CD4-positive, CD25-positive, alpha-beta regulatory T cell (primary cell): ENCODE data around the gene EXOC6B. TPM values are rescaled to one million over a fixed set of nuclear protein-coding genes. Genes with fewer than 3 reads are reported as not detected.

Source experiments
- ATAC-seq, 2 donors: fragments of 150-1000 bp; cut with Tn5 transposase; one replicate each; pipeline ENCODE4 v1.10.0; 2021; ENCODE audit warnings: low read depth in 2 of 2, moderate number of reproducible peaks in 2 of 2, moderate library complexity in 1 of 2
- DNase-seq, 3 donors: peaks; one replicate each; pipeline versions ENCODE4 v3.0.0 to v3.0.0-alpha.2; 2012 to 2022; ENCODE audit warnings: mixed read lengths in 1 of 3
- H3K27ac ChIP-seq: one replicate; pipeline ENCODE4 v1.7.0; 2013; ENCODE audit warnings: mild to moderate bottlenecking, low read length; ENCODE audit not compliant: insufficient read depth, poor library complexity, severe bottlenecking
- H3K27me3 ChIP-seq: one replicate; pipeline ENCODE4 v1.7.0; 2013; ENCODE audit warnings: low read length; ENCODE audit not compliant: control insufficient read depth, insufficient read depth
- H3K36me3 ChIP-seq: one replicate; pipeline ENCODE4 v1.7.0; 2013; ENCODE audit warnings: mild to moderate bottlenecking, low read length, moderate library complexity; ENCODE audit not compliant: control insufficient read depth, insufficient read depth
- H3K4me1 ChIP-seq: 2 replicates; pipeline ENCODE4 v1.7.0; 2013; ENCODE audit warnings: mild to moderate bottlenecking, low read length; ENCODE audit not compliant: insufficient read depth, control insufficient read depth, poor library complexity, severe bottlenecking
- H3K4me3 ChIP-seq: one replicate; pipeline ENCODE4 v1.7.0; 2013; ENCODE audit warnings: low read depth, mild to moderate bottlenecking, low read length, moderate library complexity
- H3K9me3 ChIP-seq, 2 experiments: 1 replicate in 1 of 2; 2 replicates in 1 of 2; pipeline ENCODE4 v1.7.0; 2013; ENCODE audit warnings: low read length in 2 of 2, mild to moderate bottlenecking in 1 of 2, moderate library complexity in 1 of 2; ENCODE audit not compliant: control insufficient read depth in 2 of 2
- H3K27ac Mint-ChIP-seq, 3 donors: one replicate each; pipeline ENCODE4 v1.8.0; 2020 to 2022; ENCODE audit warnings: mild to moderate bottlenecking in 3 of 3, mixed read lengths in 3 of 3, moderate library complexity in 2 of 3
- H3K27me3 Mint-ChIP-seq: one replicate; pipeline ENCODE4 v1.8.0; 2022; ENCODE audit warnings: mild to moderate bottlenecking, mixed read lengths
- H3K36me3 Mint-ChIP-seq: one replicate; pipeline ENCODE4 v1.8.0; 2020; ENCODE audit warnings: mixed read lengths
- H3K4me1 Mint-ChIP-seq, 4 donors: one replicate each; pipeline ENCODE4 v1.8.0; 2020 to 2022; ENCODE audit warnings: mixed read lengths in 4 of 4, mild to moderate bottlenecking in 1 of 4
- H3K4me3 Mint-ChIP-seq, 4 donors: one replicate each; pipeline ENCODE4 v1.8.0; 2020 to 2022; ENCODE audit warnings: mild to moderate bottlenecking in 4 of 4, mixed read lengths in 4 of 4, moderate library complexity in 3 of 4
- H3K9me3 Mint-ChIP-seq, 7 donors: one replicate each; pipeline ENCODE4 v1.8.0; 2020 to 2022; ENCODE audit warnings: mixed read lengths in 7 of 7, mild to moderate bottlenecking in 3 of 7, moderate library complexity in 2 of 7
- polyA plus RNA-seq, 4 donors: library from polyadenylated mRNA; unstranded; fragments of 300-500 nt; fragmentation: Illumina TruSeq; gene quantifications; one replicate each; pipeline ENCODE4 v1.2.3, GENCODE V29; 2021
- total RNA-seq: library from RNA; stranded (reverse); gene quantifications from one replicate; pipeline ENCODE4 v1.2.3, GENCODE V29; 2022

Gene EXOC6B
- total and polyA plus RNA-seq, 5 donors from 2014 or later, result 1.5 to 20.8 (median 2.1) TPM

DNA sequence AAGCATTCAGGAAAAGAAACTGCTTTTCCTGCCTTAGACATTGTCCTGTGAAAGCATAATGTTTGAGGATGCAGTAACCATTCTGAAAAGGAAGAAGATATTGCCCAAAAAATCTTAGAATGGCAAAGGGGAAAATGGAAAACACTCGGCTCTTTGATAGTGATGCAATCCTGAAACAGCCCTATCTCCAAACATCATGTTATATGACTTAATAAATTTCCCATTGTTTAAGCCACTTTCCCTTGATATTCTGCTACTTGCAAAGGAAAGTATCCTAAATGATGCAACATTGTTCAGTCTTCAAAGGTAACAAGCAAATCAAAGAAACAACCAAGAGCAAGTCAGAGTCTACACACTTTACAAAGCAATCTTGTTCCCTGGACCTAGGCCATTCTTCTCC is 78.5 kb downstream of the EXOC6B start:
- no peak for DNase-seq
- Histone ChIP-seq H3K9me3 (no peaks in the 10 kb centered on the region), H3K27ac (no peak overlapping the region), H3K4me3 (no peak overlapping the region), H3K4me1 (no peaks in the 10 kb centered on the region), H3K27me3 (no peaks in the 10 kb centered on the region), H3K36me3 (no peaks in the 10 kb centered on the region)
- Mint-ChIP-seq H3K36me3 (no peaks in the 10 kb centered on the region), H3K27ac (peak overlapping the region in 1 of 3 donors; percentile 29), H3K9me3 (no peaks in the 10 kb centered on the region), H3K27me3 (no peaks in the 10 kb centered on the region), H3K4me3 (no peak overlapping the region), H3K4me1 (no peaks in the 10 kb centered on the region)
- ATAC-seq, result no peak

DNA sequence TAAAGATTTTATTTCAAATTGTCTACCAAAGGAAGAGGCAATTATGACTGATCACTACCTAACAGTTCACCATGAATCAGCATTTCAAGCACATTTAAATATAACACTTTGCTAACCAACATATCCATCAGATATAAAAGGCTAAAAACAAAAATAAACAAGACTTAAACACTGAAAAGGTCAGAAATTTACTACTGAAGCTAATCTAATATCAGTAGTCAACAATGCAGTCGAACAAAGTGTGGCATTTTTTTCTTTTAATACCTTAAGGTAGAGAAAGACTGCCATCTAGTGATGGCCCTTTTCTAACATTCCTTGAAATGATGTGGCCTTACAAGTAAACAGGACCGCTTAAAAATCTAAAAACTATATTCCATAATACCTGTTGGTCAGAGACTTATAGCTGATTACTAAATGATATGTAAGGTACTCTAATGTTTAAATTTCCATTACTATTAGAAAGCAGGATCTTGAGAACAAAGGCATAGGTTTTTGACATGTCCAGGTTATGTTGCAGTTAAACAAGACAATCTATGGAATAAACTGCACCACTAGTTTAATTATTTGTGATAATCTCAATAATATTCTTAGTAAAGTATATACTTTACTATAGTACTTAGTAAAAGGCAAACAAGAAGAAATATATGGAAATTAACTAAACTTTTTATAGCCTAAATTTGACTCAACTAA is 80.0 kb downstream of the EXOC6B start:
- no peaks in the 10 kb centered on the region for H3K27me3 ChIP-seq
- no peaks in the 10 kb centered on the region for H3K9me3 ChIP-seq
- no peaks in the 10 kb centered on the region for H3K4me1 ChIP-seq
- H3K27ac ChIP-seq, result no peak overlapping the region
- no peaks in the 10 kb centered on the region for H3K27me3 Mint-ChIP-seq
- H3K9me3 Mint-ChIP-seq, result no peaks in the 10 kb centered on the region
- H3K4me1 Mint-ChIP-seq, result no peaks in the 10 kb centered on the region
- no peak overlapping the region for H3K4me3 Mint-ChIP-seq
- no peak overlapping the region for H3K27ac Mint-ChIP-seq
- no peak overlapping the region for H3K4me3 ChIP-seq
- ATAC-seq (no peak), DNase-seq (peak in 2 of 3 donors; percentile 33 to 61)
- peaks cover 4% of the 10 kb centered on the region for H3K36me3 Mint-ChIP-seq
- no peaks in the 10 kb centered on the region for H3K36me3 ChIP-seq

DNA sequence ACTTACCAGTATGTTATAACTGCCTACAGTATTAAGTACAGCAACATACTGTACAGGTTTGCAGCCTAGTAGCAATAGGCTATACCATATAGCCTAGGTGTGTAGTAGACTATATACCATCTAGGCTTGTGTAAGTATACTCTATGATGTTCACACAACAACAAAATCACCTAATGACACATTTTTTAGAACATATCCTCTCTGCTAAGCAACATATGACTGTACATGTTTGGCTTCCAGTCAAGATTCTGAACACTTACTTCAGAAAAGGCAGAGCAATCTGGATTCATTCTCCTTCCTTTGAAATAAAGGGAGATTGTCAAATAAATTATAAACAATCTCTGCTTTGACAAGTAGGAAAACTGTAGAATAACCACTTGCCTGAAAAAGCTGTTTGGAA is 81.8 kb downstream of the EXOC6B start:
- Histone ChIP-seq H3K9me3 (no peaks in the 10 kb centered on the region), H3K36me3 (no peaks in the 10 kb centered on the region), H3K27ac (no peak overlapping the region), H3K4me1 (no peaks in the 10 kb centered on the region), H3K4me3 (no peak overlapping the region), H3K27me3 (no peaks in the 10 kb centered on the region)
- Mint-ChIP-seq H3K27me3 (no peaks in the 10 kb centered on the region), H3K9me3 (no peaks in the 10 kb centered on the region), H3K4me3 (no peak overlapping the region), H3K36me3 (peaks cover 4% of the 10 kb centered on the region), H3K4me1 (no peaks in the 10 kb centered on the region), H3K27ac (no peak overlapping the region)
- no peak for DNase-seq
- no peak for ATAC-seq

DNA sequence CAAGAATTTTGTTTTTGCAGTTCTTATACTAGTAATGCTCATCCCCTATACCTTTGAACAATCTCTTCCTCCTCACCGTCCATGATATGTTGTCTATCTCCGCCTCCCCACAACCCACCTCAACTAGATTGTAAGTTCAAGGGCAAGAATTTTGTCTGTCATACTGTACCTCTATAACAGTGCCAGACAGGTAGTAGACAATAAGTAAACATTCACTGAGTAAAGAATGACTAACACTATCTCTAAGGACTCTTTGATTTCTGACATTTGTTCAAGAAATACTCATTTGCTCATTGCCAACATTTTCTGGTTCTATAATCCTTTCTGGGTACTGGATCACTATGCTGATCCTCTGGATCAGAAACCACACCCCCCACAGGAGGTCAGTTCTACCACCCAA is 82.4 kb downstream of the EXOC6B start:
- H3K36me3 ChIP-seq, result no peaks in the 10 kb centered on the region
- Mint-ChIP-seq H3K4me1 (no peaks in the 10 kb centered on the region), H3K36me3 (peaks cover 6% of the 10 kb centered on the region), H3K27ac (no peak overlapping the region), H3K4me3 (no peak overlapping the region), H3K27me3 (no peaks in the 10 kb centered on the region), H3K9me3 (no peaks in the 10 kb centered on the region)
- H3K4me3 ChIP-seq, result no peak overlapping the region
- no peaks in the 10 kb centered on the region for H3K4me1 ChIP-seq
- ATAC-seq (no peak), DNase-seq (no peak)
- no peak overlapping the region for H3K27ac ChIP-seq
- no peaks in the 10 kb centered on the region for H3K27me3 ChIP-seq
- H3K9me3 ChIP-seq, result no peaks in the 10 kb centered on the region

DNA sequence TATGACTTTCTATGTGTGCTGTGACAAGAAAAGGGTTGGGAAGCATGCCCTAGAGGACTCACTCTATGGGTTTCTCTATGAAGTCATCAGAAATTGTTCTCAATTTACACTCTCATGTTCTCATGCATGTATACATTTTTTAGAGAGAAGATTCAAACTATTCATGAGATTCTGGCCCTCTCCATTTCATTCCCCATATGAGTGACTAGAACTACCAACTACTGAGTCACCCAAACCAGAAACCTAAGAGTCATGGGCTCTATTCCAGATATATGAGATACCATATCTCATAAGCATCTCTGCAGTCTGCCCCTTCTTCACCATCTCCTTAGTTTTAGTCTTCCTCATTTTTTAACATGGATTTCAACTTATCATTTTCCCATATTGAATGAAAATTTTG is 87.7 kb downstream of the EXOC6B start:
- Mint-ChIP-seq H3K27ac (no peak overlapping the region), H3K4me3 (no peak overlapping the region), H3K9me3 (no peaks in the 10 kb centered on the region), H3K36me3 (peaks cover 23% of the 10 kb centered on the region), H3K4me1 (no peaks in the 10 kb centered on the region), H3K27me3 (no peaks in the 10 kb centered on the region)
- ATAC-seq (no peak), DNase-seq (no peak)
- no peaks in the 10 kb centered on the region for H3K27me3 ChIP-seq
- no peaks in the 10 kb centered on the region for H3K36me3 ChIP-seq
- H3K4me3 ChIP-seq, result no peak overlapping the region
- no peaks in the 10 kb centered on the region for H3K9me3 ChIP-seq
- no peaks in the 10 kb centered on the region for H3K4me1 ChIP-seq
- H3K27ac ChIP-seq, result no peak overlapping the region

DNA sequence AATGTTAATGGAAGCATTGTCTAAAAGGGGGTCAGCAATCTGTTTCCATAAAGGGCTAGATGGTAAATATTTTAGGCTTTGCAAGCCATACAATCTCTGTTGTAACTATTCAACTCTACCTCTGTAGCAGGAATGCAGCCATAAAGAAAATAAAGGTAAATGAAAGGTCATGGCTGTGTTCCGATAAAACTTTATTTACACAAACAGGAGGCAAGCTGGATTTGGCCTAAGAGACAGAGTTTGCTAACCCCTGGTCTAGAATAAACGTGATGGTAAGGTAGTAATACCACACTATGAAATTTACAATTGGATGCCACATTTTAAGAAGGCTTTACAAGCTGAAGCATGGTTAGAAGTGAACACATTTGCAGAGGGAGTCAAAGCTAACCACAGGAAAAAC is 91.4 kb downstream of the EXOC6B start:
- no peak for ATAC-seq
- H3K27me3 ChIP-seq, result no peaks in the 10 kb centered on the region
- H3K4me3 ChIP-seq, result no peak overlapping the region
- H3K4me1 ChIP-seq, result no peaks in the 10 kb centered on the region
- H3K27me3 Mint-ChIP-seq, result no peaks in the 10 kb centered on the region
- H3K36me3 ChIP-seq, result no peaks in the 10 kb centered on the region
- H3K4me3 Mint-ChIP-seq, result no peak overlapping the region
- no peak for DNase-seq
- peaks cover 0 to 2% (median 0%) of the 10 kb centered on the region in 7 donors for H3K9me3 Mint-ChIP-seq
- H3K27ac ChIP-seq, result no peak overlapping the region
- H3K36me3 Mint-ChIP-seq, result peaks cover 34% of the 10 kb centered on the region
- no peaks in the 10 kb centered on the region for H3K9me3 ChIP-seq
- H3K4me1 Mint-ChIP-seq, result no peaks in the 10 kb centered on the region
- no peak overlapping the region for H3K27ac Mint-ChIP-seq

DNA sequence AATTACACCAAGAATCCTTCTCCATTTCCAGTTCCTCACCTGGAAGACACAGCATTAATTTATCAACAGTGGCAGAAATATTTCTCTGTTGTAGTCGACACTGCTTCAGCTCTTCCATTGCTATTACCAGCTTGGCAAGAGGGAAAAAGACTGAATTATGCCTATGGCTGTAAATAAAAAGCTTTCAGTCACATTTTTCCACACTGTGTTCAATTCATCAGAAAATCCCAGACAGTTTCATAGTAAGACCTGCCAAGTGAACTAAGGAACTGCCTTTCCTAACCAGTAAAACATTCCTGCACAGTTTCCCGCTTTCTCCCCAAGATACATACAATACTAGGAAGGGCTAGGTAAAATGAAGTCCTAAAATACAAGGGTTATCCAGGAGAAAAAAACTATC is 94.7 kb downstream of the EXOC6B start:
- no peak for ATAC-seq
- DNase-seq, result no peak
- no peaks in the 10 kb centered on the region for H3K27me3 ChIP-seq
- H3K4me1 ChIP-seq, result no peaks in the 10 kb centered on the region
- H3K27ac ChIP-seq, result no peak overlapping the region
- no peak overlapping the region for H3K4me3 ChIP-seq
- peaks cover 0 to 2% (median 0%) of the 10 kb centered on the region in 7 donors for H3K9me3 Mint-ChIP-seq
- H3K4me1 Mint-ChIP-seq, result no peaks in the 10 kb centered on the region
- H3K27ac Mint-ChIP-seq, result peak overlapping the region in 1 of 3 donors; percentile 5
- no peaks in the 10 kb centered on the region for H3K36me3 ChIP-seq
- no peaks in the 10 kb centered on the region for H3K9me3 ChIP-seq
- H3K4me3 Mint-ChIP-seq, result no peak overlapping the region
- H3K36me3 Mint-ChIP-seq, result peaks cover 19% of the 10 kb centered on the region
- H3K27me3 Mint-ChIP-seq, result no peaks in the 10 kb centered on the region

DNA sequence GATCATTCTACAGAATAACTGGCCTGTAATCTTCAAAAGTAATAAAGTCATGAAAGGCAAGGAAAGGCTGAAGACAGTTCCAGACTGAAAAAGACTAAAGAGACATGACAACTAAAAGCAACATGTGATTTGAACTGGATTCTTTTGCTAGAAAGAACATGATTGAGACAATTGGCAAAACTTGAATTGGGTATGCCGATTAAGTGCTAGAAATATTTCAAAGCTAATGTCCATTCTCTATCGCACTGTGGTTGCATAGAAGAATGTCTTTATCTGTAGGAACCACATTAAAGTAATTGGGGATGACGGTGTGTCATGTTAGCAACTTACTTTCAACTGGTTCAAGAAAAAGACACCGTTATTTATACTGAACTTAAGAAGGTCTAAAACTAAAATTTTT is 98.5 kb downstream of the EXOC6B start:
- Mint-ChIP-seq H3K27ac (no peak overlapping the region), H3K4me1 (no peaks in the 10 kb centered on the region), H3K27me3 (no peaks in the 10 kb centered on the region), H3K9me3 (peaks cover 0 to 2% (median 0%) of the 10 kb centered on the region in 7 donors), H3K36me3 (peaks cover 14% of the 10 kb centered on the region), H3K4me3 (no peak overlapping the region)
- DNase-seq (no peak), ATAC-seq (no peak)
- Histone ChIP-seq H3K4me1 (no peaks in the 10 kb centered on the region), H3K9me3 (no peaks in the 10 kb centered on the region), H3K27ac (no peak overlapping the region), H3K4me3 (no peak overlapping the region), H3K27me3 (no peaks in the 10 kb centered on the region), H3K36me3 (no peaks in the 10 kb centered on the region)
